NB4 (cell line): ENCODE data around the gene LPO.

ENCODE experiments used
- DNase-seq: peaks from one replicate; pipeline ENCODE4 v3.0.0; 2010; ENCODE audit warnings: low read depth
- H3K4me3 ChIP-seq: one replicate; pipeline ENCODE4 v1.5.1; 2011; ENCODE audit warnings: mild to moderate bottlenecking, low read depth, low read length, moderate library complexity
- MYC ChIP-seq: IDR thresholded peaks from 2 replicates; pipeline ENCODE4 v1.6.1; 2011; ENCODE audit warnings: low read depth, low read length
- POLR2A ChIP-seq: IDR thresholded peaks from 2 replicates; pipeline ENCODE4 v1.6.1; 2011; ENCODE audit warnings: mild to moderate bottlenecking; ENCODE audit not compliant: insufficient read length; ENCODE audit errors: extremely low read depth
- TF ChIP-seq, protein P1 (sequence below): IDR thresholded peaks from 2 replicates; pipeline ENCODE4 v1.6.1; 2011; ENCODE audit warnings: low read depth, low read length
- TF ChIP-seq, protein P2 (sequence below): IDR thresholded peaks from one replicate; pipeline ENCODE4 v1.5.1; 2012; ENCODE audit warnings: low read depth, low read length

LPO gene

DNA sequence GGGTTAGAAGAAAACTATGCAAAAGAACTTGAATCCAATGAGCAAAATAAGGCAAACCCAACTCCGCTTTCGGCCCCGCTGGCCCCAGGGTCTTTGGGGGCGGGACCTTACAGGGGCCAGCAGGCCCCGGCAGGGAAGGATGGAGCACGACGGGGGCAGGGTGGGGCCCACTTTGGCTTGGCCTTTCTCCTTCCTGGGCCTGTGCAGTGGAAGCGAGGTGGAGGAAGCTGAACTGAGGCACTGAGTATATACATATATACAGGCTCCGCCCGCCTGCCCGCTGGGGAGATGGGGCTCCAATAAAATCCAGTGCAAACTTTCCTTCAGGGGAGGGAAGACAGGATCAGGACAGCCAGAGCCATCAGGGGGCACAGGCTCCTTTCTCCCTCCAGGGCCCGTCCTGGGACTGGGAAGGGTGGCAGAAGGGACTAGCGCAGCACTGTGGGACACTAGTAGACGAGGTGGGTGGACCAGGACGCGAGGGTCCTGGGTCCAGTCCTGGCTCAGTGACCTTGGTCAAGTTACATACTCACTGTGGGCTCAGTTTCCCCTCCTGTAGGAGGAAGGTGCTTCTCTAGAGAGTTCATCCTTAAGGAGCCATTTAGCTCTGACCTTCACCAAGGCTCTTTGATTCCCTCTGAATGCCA is 63.2 kb downstream of the LPO start:
- DNase-seq = no peak
- no peak overlapping the region for H3K4me3 ChIP-seq
- TF ChIP-seq, protein P1, sequence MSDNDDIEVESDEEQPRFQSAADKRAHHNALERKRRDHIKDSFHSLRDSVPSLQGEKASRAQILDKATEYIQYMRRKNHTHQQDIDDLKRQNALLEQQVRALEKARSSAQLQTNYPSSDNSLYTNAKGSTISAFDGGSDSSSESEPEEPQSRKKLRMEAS = no peak
- no peak for TF ChIP-seq POLR2A
- TF ChIP-seq MYC = no peak

DNA sequence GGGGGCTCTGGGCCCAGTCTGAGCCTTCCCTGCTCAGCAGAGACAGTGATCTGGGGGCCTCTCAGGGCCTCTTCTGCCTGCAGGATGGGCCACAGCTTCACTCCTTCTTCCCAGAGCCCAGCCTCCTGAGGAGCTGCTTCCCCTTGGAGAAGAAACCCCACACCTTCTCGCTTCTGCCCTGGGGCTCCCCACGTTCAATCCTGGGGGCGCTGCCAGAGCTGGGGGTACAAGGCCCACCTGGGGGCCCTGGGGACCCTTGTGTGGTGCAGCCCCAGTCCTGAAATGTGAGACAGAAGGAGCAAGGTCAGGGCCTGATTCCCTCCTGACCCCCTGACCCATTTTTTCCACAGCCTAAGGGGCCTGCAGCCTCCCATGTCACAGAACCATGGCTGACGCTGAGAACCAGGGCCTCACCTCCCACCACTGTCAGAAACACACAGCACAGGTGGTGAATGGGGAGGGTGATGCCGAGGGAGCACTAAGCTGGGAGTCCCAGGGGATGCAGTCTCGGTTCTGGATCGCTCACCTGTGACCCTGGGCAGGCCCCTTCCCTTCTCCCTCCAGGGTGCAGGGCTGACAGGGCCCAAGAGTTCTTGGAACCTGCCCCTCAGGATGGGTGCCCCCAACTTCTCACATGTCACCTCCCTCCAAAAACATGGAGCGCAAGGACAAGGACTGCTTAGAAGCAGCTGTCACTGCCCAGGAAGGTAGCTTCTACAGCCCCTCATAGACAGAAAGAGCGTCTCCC is 64.0 kb downstream of the LPO start:
- DNase-seq = no peak
- H3K4me3 ChIP-seq = no peak overlapping the region
- TF ChIP-seq POLR2A (no peak), MYC (no peak)
- TF ChIP-seq, protein P2, sequence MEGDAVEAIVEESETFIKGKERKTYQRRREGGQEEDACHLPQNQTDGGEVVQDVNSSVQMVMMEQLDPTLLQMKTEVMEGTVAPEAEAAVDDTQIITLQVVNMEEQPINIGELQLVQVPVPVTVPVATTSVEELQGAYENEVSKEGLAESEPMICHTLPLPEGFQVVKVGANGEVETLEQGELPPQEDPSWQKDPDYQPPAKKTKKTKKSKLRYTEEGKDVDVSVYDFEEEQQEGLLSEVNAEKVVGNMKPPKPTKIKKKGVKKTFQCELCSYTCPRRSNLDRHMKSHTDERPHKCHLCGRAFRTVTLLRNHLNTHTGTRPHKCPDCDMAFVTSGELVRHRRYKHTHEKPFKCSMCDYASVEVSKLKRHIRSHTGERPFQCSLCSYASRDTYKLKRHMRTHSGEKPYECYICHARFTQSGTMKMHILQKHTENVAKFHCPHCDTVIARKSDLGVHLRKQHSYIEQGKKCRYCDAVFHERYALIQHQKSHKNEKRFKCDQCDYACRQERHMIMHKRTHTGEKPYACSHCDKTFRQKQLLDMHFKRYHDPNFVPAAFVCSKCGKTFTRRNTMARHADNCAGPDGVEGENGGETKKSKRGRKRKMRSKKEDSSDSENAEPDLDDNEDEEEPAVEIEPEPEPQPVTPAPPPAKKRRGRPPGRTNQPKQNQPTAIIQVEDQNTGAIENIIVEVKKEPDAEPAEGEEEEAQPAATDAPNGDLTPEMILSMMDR = no peak
- TF ChIP-seq, protein P1 = no peak

DNA sequence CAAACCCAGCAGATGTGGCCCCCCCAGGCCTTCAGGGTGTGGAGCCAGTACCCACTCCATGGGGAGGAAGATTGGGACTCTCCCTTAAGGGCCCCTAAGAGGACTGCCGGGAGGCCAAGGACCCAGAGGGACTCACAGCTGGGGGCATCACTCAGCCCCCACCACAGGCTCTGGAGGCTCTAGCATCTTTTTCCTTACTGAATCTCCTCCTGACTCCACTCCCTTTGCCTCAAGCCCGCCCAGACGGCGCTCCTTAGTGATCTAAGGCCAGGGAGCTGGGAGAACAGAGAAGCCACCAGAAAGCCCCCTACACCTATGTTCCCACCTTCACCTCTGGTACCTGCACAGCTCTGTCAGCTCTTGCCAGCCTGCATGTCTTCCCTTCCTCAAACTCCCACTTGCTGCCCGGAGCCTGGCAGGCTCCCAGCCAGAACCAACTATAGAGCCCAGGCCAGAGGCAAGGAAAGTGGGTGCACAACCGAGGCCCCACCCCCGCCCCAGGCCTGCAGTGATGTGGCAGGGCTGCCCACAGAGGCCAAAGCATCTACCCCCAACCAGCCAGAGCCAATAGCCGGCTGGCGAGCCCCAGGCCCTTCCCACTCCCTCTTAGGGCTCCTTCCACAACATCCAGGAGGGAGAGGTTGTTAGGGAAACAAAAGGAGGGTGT is 64.7 kb downstream of the LPO start:
- DNase-seq = peak; percentile 37

DNA sequence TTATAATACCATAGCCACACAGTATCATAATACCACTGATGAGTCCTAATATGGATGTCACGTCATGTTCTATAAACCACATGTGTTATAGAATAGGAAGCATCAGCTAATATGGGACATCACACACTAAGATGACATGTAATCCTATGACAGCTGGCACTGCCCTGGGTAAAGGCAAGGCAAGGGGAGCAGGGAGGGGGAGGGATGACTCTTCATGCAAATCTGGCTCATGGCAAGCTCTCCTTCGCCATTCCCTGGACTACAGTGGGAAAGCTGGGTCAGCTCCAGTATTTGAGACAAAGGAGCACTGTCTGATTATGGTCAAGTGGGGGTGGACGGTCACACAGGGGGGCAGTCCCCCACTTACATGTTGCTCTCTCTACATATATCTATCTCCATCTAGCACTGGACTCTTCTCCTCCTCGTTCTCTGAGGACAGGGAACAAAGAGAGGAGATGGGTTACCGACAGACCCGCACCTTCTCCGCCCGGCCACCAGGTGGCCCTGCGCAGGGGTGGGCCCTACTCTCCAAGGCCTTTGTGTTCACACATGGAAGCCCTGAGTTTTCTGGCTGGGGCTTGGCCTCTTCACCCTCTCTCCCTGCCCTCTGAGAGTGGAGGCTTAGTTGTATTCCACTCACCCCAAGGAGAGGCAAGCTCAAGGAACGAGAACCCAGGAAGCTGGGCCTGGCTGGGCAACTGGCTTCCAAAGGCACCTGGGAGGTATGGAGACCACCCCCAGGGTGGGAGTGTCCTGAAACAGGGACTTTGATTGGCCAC is 65.8 kb downstream of the LPO start:
- no peak overlapping the region for H3K4me3 ChIP-seq
- TF ChIP-seq, protein P2 = peak; percentile 88
- no peak for TF ChIP-seq MYC
- DNase-seq = peak; percentile 81

More for the DNA sequence above, 64.7 kb downstream of the LPO start:
- TF ChIP-seq MYC (no peak), POLR2A (no peak)
- TF ChIP-seq, protein P2 = no peak
- TF ChIP-seq, protein P1 = no peak
- H3K4me3 ChIP-seq = no peak overlapping the region

DNA sequence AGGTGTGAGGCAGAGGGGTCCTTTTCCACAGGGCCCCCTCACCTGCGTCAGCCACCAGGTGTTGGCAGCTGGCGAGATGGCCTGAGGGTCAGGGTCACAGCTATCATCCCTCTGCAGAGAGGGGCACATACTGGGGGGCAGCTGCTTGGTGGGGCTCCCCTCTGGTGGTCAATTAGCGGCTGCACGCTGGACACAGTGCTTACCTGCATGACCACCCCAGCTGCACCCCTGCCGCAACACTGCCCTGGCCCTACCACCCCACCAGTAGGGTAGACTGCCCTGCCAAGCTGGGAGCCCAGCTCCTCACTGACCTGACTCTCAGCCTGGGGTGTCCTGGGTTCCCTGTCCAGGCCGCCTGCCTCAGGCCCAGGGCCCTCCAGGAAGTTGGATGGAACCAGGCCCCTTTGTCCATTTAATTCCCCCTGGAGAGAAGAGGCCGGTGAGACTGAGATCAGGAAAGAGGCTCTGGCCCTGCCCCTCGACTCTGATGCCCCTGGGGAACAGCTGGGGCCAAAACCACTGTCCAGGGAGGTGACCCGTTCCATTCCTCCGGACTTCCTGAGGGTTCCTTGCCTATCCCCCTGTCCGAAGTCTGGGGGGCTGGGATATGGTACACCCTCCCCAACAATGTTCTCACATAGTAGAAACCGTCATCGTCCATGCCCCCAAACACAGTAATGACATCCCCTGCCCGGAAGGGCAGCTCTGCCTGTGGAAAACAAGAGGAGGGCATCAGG is 66.5 kb downstream of the LPO start:
- TF ChIP-seq POLR2A (no peak), MYC (no peak)
- TF ChIP-seq, protein P1 = no peak
- TF ChIP-seq, protein P2 = no peak
- no peak overlapping the region for H3K4me3 ChIP-seq
- DNase-seq = no peak
